SK-N-SH (cell line): ENCODE results near the gene SMAD3. TPM values are rescaled to one million over a fixed set of nuclear protein-coding genes. Genes with fewer than 3 reads are reported as not detected.

Experiments used
- CTCF ChIA-PET: fragments of 300-600, 350-600 bp; formaldehyde crosslinking; extraction: SDS; loops from one replicate; lab custom pipeline; 2021; lab: Yijun Ruan, JAX
- POLR2A ChIA-PET: fragments of 350-600 bp; sonication (Branson Sonifier 250); formaldehyde crosslinking; extraction: SDS; loops from one replicate; lab custom pipeline; 2020; ENCODE audit warnings: antibody characterized with exemption, inconsistent platforms; lab: Yijun Ruan, JAX
- DNase-seq: peaks from one replicate; pipeline ENCODE4 v3.0.0; 2012
- H2AFZ ChIP-seq: fragments of 200-600 bp; sonication (generic); 2 replicates; pipeline ENCODE4 v1.8.1; 2016; ENCODE audit warnings: antibody characterized with exemption, mild to moderate bottlenecking, low read depth
- H3F3A ChIP-seq: fragments of 200-600 bp; sonication (generic); replicated peaks from 2 replicates; pipeline ENCODE3; 2016; ENCODE audit warnings: antibody characterized with exemption, mild to moderate bottlenecking; ENCODE audit not compliant: insufficient read depth
- H3K27ac ChIP-seq, 2 experiments: fragments of 200-500 bp in 1 of 2; fragments of 200-600 bp in 1 of 2; sonication (Bioruptor generic) in 1 of 2; sonication (generic), shearing (Covaris generic) in 1 of 2; 2 replicates each; pipeline versions ENCODE4 v1.5.1 to v1.6.1; 2014 to 2016; ENCODE audit warnings: low read depth in 2 of 2, inconsistent platforms in 1 of 2, low read length in 1 of 2, mild to moderate bottlenecking in 1 of 2, mixed read lengths in 1 of 2
- H3K27me3 ChIP-seq: fragments of 200-600 bp; sonication (generic), shearing (Covaris generic); 2 replicates; pipeline ENCODE4 v1.6.1; 2016; ENCODE audit warnings: mixed run types; ENCODE audit not compliant: insufficient read depth
- H3K36me3 ChIP-seq, 2 experiments: fragments of 200-500 bp in 1 of 2; fragments of 200-600 bp in 1 of 2; sonication (Bioruptor generic) in 1 of 2; sonication (generic) in 1 of 2; replicated peaks in 1 of 2; 2 replicates each; pipeline versions ENCODE3 to v1.5.1; 2014 to 2016; ENCODE audit warnings: low read length in 1 of 2, mild to moderate bottlenecking in 1 of 2; ENCODE audit not compliant: insufficient read depth in 2 of 2, control insufficient read depth in 1 of 2
- H3K4me1 ChIP-seq, 2 experiments: fragments of 200-500 bp in 1 of 2; fragments of 200-600 bp in 1 of 2; sonication (Bioruptor generic) in 1 of 2; sonication (generic), shearing (Covaris generic) in 1 of 2; 2 replicates each; pipeline versions ENCODE4 v1.5.1 to v1.6.1; 2014 to 2016; ENCODE audit warnings: low read depth in 1 of 2, low read length in 1 of 2, mixed run types in 1 of 2; ENCODE audit not compliant: insufficient read depth in 2 of 2, control insufficient read depth in 1 of 2
- H3K4me2 ChIP-seq: fragments of 200-600 bp; sonication (generic), shearing (Covaris generic); 2 replicates; pipeline ENCODE4 v1.6.1; 2017; ENCODE audit warnings: mixed run types
- H3K4me3 ChIP-seq, 2 experiments: fragments of 200-500 bp in 1 of 2; fragments of 200-600 bp in 1 of 2; sonication (Bioruptor generic) in 1 of 2; sonication (generic), shearing (Covaris generic) in 1 of 2; 2 replicates each; pipeline versions ENCODE4 v1.5.1 to v1.8.1; 2014 to 2016; ENCODE audit warnings: low read depth in 2 of 2, inconsistent platforms in 1 of 2, low read length in 1 of 2, mild to moderate bottlenecking in 1 of 2, mixed read lengths in 1 of 2, moderate library complexity in 1 of 2
- H3K79me2 ChIP-seq: fragments of 200-600 bp; sonication (generic); 2 replicates; pipeline ENCODE4 v1.8.1; 2017; ENCODE audit warnings: mild to moderate bottlenecking; ENCODE audit not compliant: insufficient read depth
- H3K9ac ChIP-seq: fragments of 200-600 bp; sonication (generic); 2 replicates; pipeline ENCODE4 v1.6.1; 2017; ENCODE audit warnings: mixed run types
- H3K9me2 ChIP-seq: fragments of 200-600 bp; sonication (generic); 2 replicates; pipeline ENCODE4 v1.6.1; 2017; ENCODE audit warnings: mixed run types
- H3K9me3 ChIP-seq: fragments of 200-600 bp; sonication (generic); 2 replicates; pipeline ENCODE4 v1.6.1; 2017; ENCODE audit warnings: mixed run types, mild to moderate bottlenecking, moderate library complexity
- H4K20me1 ChIP-seq: fragments of 200-600 bp; sonication (generic); 2 replicates; pipeline ENCODE4 v1.6.1; 2017; ENCODE audit warnings: mild to moderate bottlenecking, mixed run types; ENCODE audit not compliant: insufficient read depth
- CHD2 ChIP-seq: fragments of 150-350 bp; IDR thresholded peaks from 2 replicates; pipeline ENCODE4 v1.6.1; 2018; ENCODE audit warnings: low read length; ENCODE audit not compliant: partially characterized antibody
- ELF1 ChIP-seq: IDR thresholded peaks from 2 replicates; pipeline ENCODE4 v1.4.0; 2012
- FOXJ3 ChIP-seq: sonication (generic); formaldehyde crosslinking; IDR thresholded peaks from 2 replicates; pipeline ENCODE4 v1.5.1; 2020; ENCODE audit warnings: mild to moderate bottlenecking, missing genetic modification reagents
- RAD21 ChIP-seq: IDR thresholded peaks from 2 replicates; pipeline ENCODE4 v1.6.1; 2012; ENCODE audit warnings: mild to moderate bottlenecking, low read length
- REST ChIP-seq: IDR thresholded peaks from 2 replicates; pipeline ENCODE4 v1.6.1; 2012; ENCODE audit warnings: mild to moderate bottlenecking, low read depth, low read length, moderate library complexity
- RFX5 ChIP-seq: IDR thresholded peaks from 2 replicates; pipeline ENCODE4 v1.6.1; 2012; ENCODE audit warnings: mild to moderate bottlenecking, improper control_type of control experiment, low read length
- SIN3A ChIP-seq: IDR thresholded peaks from 2 replicates; pipeline ENCODE4 v1.6.1; 2012; ENCODE audit warnings: low read depth, mild to moderate bottlenecking, low read length, moderate library complexity, borderline replicate concordance
- SMC3 ChIP-seq: IDR thresholded peaks from 2 replicates; pipeline ENCODE4 v1.6.1; 2012; ENCODE audit warnings: low read depth, low read length, improper control_type of control experiment
- USF1 ChIP-seq: IDR thresholded peaks from 2 replicates; pipeline ENCODE4 v1.4.0; 2012; ENCODE audit warnings: low read depth, borderline replicate concordance
- USF2 ChIP-seq: fragments of 150-350 bp; IDR thresholded peaks from 2 replicates; pipeline ENCODE4 v1.6.1; 2017; ENCODE audit warnings: antibody characterized with exemption, low read length, low read depth, borderline replicate concordance
- ZBTB33 ChIP-seq: IDR thresholded peaks from 2 replicates; pipeline ENCODE4 v1.4.0; 2012; ENCODE audit warnings: low read depth, borderline replicate concordance
- WGBS: methylation state at CpG from one replicate; pipeline ENCODE4 v1.1.6; 2017; ENCODE audit warnings: low lambda C conversion rate; 5-methylcytosine and 5-hydroxymethylcytosine counted together
- polyA plus RNA-seq, 3 experiments: library from polyadenylated mRNA; depleted of rRNA; stranded (reverse); fragments of >200 nt; gene quantifications; 2 replicates each; pipeline ENCODE4 v1.2.3, GENCODE V29; 2012

The SMAD3 gene
- polyA plus RNA-seq, 1 of the 3 experiments (the other 2 are of a cell fraction) = 19.5 TPM

- no peak for TF ChIP-seq USF1
- TF ChIP-seq REST = no peak
- TF ChIP-seq SIN3A = peak; percentile 69; the same call in 1 of the 2 replicates
- no peak for TF ChIP-seq RAD21
- TF ChIP-seq CHD2 = peak; percentile 50
- TF ChIP-seq SMC3 = peak; percentile 35; the same call in 1 of the 2 replicates
Measured at GRCh38 chr15:67065531-67066005, at the start of gene SMAD3 (continued).

GRCh38 chr15:67017311-67017710 lies 48.1 kb upstream of the SMAD3 start:
- Histone ChIP-seq H3K4me2 (no peak overlapping the region), H3K4me1 (no peaks in the 10 kb centered on the region), H3K27ac (no peak overlapping the region), H3K9ac (no peak overlapping the region), H3K79me2 (no peaks in the 10 kb centered on the region), H3K9me3 (no peaks in the 10 kb centered on the region), H3F3A (peaks cover 6% of the 10 kb centered on the region), H2AFZ (no peak overlapping the region), H3K9me2 (no peaks in the 10 kb centered on the region), H4K20me1 (no peaks in the 10 kb centered on the region), H3K4me3 (no peak overlapping the region), H3K27me3 (no peaks in the 10 kb centered on the region), H3K36me3 (no peaks in the 10 kb centered on the region)
- no peak for DNase-seq
- ChIA-PET POLR2A (no interaction called here), CTCF (interaction anchor here (1.0 kb wide), 1 partner anchor 71 kb away, joined by 3 read pairs; no protein-coding TSS in a partner anchor)
- no peak for TF ChIP-seq REST
- TF ChIP-seq FOXJ3 (CRISPR knock-in tag) = no peak
- TF ChIP-seq ELF1 = no peak
- TF ChIP-seq USF2 = no peak
- TF ChIP-seq RFX5 = no peak
- no peak for TF ChIP-seq ZBTB33
- WGBS = 85% methylated on average over 4 of the region's 4 CpGs
